Neuronal stem cell (in vitro differentiated cells): ENCODE results near the gene FADS2.
A peak's percentile ranks its signal among the peaks of the same experiment; 100 is the strongest.

ENCODE experiments used
- DNase-seq: peaks from one replicate; pipeline ENCODE4 v3.0.0-alpha.2; 2013; ENCODE audit warnings: low spot score
- H2AFZ ChIP-seq: one replicate; pipeline ENCODE4 v1.6.1; 2013; ENCODE audit warnings: mild to moderate bottlenecking, low read length, inconsistent platforms
- H2AK5ac ChIP-seq: 2 replicates; pipeline ENCODE4 v1.6.1; 2013; ENCODE audit warnings: low read depth, mild to moderate bottlenecking, inconsistent platforms, low read length, moderate library complexity, mixed read lengths
- H2BK120ac ChIP-seq: 2 replicates; pipeline ENCODE4 v1.6.1; 2013; ENCODE audit warnings: low read depth, mild to moderate bottlenecking, inconsistent platforms, low read length, moderate library complexity, mixed read lengths
- H2BK12ac ChIP-seq: one replicate; pipeline ENCODE4 v1.6.1; 2013; ENCODE audit warnings: low read length, inconsistent platforms
- H2BK15ac ChIP-seq: 2 replicates; pipeline ENCODE4 v1.6.1; 2013; ENCODE audit warnings: mild to moderate bottlenecking, low read length, inconsistent platforms, mixed read lengths
- H2BK5ac ChIP-seq: one replicate; pipeline ENCODE4 v1.6.1; 2013; ENCODE audit warnings: inconsistent platforms, mild to moderate bottlenecking, low read length, moderate library complexity
- H3K14ac ChIP-seq: one replicate; pipeline ENCODE4 v1.6.1; 2013; ENCODE audit warnings: low read length, inconsistent platforms
- H3K18ac ChIP-seq: 2 replicates; pipeline ENCODE4 v1.6.1; 2013; ENCODE audit warnings: low read length, inconsistent platforms
- H3K23ac ChIP-seq: 2 replicates; pipeline ENCODE4 v1.6.1; 2013; ENCODE audit warnings: low read depth, mild to moderate bottlenecking, mixed read lengths, low read length, inconsistent platforms; ENCODE audit not compliant: poor library complexity
- H3K27ac ChIP-seq: replicated peaks from 3 replicates; pipeline ENCODE4 v1.5.1; 2013; ENCODE audit warnings: low read length, inconsistent platforms
- H3K27me3 ChIP-seq, 3 experiments: 2 replicates each; pipeline ENCODE4 v1.6.1; 2013; ENCODE audit warnings: low read length in 3 of 3, mild to moderate bottlenecking in 2 of 3, inconsistent platforms in 1 of 3, low read depth in 1 of 3, mixed read lengths in 1 of 3, moderate library complexity in 1 of 3; ENCODE audit not compliant: control insufficient read depth in 3 of 3, insufficient read depth in 3 of 3
- H3K36me3 ChIP-seq, 2 donors: replicated peaks in 1 of 2; 2 replicates each; pipeline ENCODE4 v1.6.1; 2013; ENCODE audit warnings: low read length in 2 of 2; ENCODE audit not compliant: control insufficient read depth in 2 of 2, insufficient read depth in 2 of 2
- H3K4ac ChIP-seq: 2 replicates; pipeline ENCODE4 v1.6.1; 2013; ENCODE audit warnings: inconsistent platforms, mild to moderate bottlenecking, low read length, moderate library complexity
- H3K4me1 ChIP-seq, 2 donors: 1 replicate in 1 of 2; 2 replicates in 1 of 2; pipeline ENCODE4 v1.6.1; 2013; ENCODE audit warnings: low read length in 2 of 2, low read depth in 1 of 2; ENCODE audit not compliant: control insufficient read depth in 2 of 2, insufficient read depth in 1 of 2
- H3K4me2 ChIP-seq: one replicate; pipeline ENCODE4 v1.6.1; 2013; ENCODE audit warnings: mild to moderate bottlenecking, low read length, inconsistent platforms; ENCODE audit not compliant: insufficient read depth, poor library complexity, severe bottlenecking
- H3K4me3 ChIP-seq, 2 donors: 2 replicates each; pipeline ENCODE4 v1.5.1; 2013; ENCODE audit warnings: low read length in 2 of 2, mild to moderate bottlenecking in 2 of 2, inconsistent platforms in 1 of 2, moderate library complexity in 1 of 2
- H3K79me1 ChIP-seq: one replicate; pipeline ENCODE4 v1.6.1; 2013; ENCODE audit warnings: low read depth, mild to moderate bottlenecking, inconsistent platforms, low read length, moderate library complexity
- H3K9ac ChIP-seq: one replicate; pipeline ENCODE4 v1.6.1; 2013; ENCODE audit warnings: mild to moderate bottlenecking, low read depth, low read length, inconsistent platforms; ENCODE audit not compliant: poor library complexity
- H3K9me3 ChIP-seq, 2 donors: replicated peaks in 1 of 2; 2 replicates each; pipeline versions ENCODE3 to v1.6.1; 2013; ENCODE audit warnings: low read length in 2 of 2, mild to moderate bottlenecking in 2 of 2, inconsistent platforms in 1 of 2, low read depth in 1 of 2, mixed read lengths in 1 of 2, moderate library complexity in 1 of 2; ENCODE audit not compliant: control insufficient read depth in 2 of 2, insufficient read depth in 1 of 2
- H4K8ac ChIP-seq: one replicate; pipeline ENCODE4 v1.6.1; 2013; ENCODE audit warnings: low read depth, mild to moderate bottlenecking, inconsistent platforms, low read length, moderate library complexity
- H4K91ac ChIP-seq: one replicate; pipeline ENCODE4 v1.6.1; 2013; ENCODE audit warnings: low read length, low read depth, mild to moderate bottlenecking, inconsistent platforms; ENCODE audit not compliant: poor library complexity
- WGBS, 2 donors: extraction: QIAGEN DNeasy Blood & Tissue Kit; methylation state at CpG; one replicate each; pipeline ENCODE4 v1.1.7; 2013; ENCODE audit warnings: missing lambda C conversion rate in 2 of 2, mixed read lengths in 1 of 2; ENCODE audit not compliant: insufficient read length in 2 of 2, insufficient replicate concordance in 1 of 2; ENCODE audit errors: extremely low coverage in 2 of 2; 5-methylcytosine and 5-hydroxymethylcytosine counted together

FADS2 gene

DNA sequence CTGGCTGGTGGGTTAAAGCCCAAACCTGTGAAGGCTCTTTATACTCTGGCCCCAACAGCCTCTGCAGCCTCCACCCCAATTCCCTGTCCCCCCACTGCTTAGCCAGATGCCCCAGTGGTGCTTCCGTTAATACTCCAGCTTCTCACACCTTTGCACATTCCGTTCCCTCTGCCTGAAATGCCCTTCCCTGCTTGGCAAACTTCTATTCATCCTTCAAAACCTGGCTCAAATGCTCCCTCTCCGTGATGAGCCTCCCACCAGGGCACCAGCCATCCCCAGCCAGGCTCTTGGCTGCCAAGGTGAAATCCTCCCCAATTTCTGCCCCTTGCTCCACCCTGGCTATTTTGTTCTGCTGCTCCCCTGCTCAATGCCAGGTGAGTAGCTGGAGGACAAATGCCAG is 75.7 kb downstream of the FADS2 start:
- Histone ChIP-seq H3K18ac (peak overlapping the region; percentile 13), H3K4me2 (peak overlapping the region; percentile 63), H3K36me3 (no peaks in the 10 kb centered on the region), H3K4me1 (peaks cover 7 to 12% of the 10 kb centered on the region in 2 donors), H3K27me3 (no peaks in the 10 kb centered on the region), H3K27ac (no peak overlapping the region), H3K9ac (no peak overlapping the region), H3K4me3 (no peak overlapping the region), H2BK5ac (no peak overlapping the region), H3K14ac (no peak overlapping the region), H4K91ac (no peak overlapping the region), H2BK12ac (peak overlapping the region; percentile 79), H3K79me1 (peaks cover 2% of the 10 kb centered on the region), H3K9me3 (no peaks in the 10 kb centered on the region), H2BK120ac (no peak overlapping the region), H2AFZ (no peak overlapping the region), H3K23ac (no peak overlapping the region), H2AK5ac (peak overlapping the region; percentile 38), H4K8ac (no peak overlapping the region), H3K4ac (no peak overlapping the region), H2BK15ac (peak overlapping the region; percentile 38)
- no peak for DNase-seq
- WGBS, 2 donors, result no CpG with 5 or more reads among the region's 3 CpGs

DNA sequence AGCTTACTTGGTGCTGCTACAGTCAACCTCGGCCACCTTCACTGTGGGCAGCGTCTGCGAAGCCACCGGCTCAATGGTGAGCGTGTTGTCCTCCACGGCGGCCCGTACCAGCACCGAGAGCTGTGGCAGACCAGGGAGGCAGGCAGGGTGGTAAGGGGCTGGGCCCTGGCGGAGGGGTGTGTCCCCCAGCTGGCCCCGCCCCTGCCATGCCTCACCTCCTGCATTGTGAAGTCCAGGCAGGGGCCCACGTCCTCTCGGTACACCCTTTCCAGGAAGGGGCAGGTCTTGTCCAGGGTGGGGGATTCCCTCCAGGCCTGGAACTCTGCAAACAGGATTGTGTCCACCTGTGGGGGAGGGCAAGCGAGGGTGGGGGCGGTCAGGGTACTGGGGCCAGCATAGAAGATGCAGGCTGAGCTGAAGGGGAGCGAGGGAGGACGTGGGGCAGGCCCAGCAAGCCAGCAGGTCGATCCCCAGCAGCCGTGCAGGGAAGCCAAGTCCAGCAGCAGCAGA is 76.5 kb downstream of the FADS2 start:
- DNase-seq, result no peak
- Histone ChIP-seq H2BK120ac (no peak overlapping the region), H3K4me3 (peak overlapping the region in 1 of 2 donors; percentile 42), H4K91ac (peak overlapping the region; percentile 74), H4K8ac (peak overlapping the region; percentile 96), H3K18ac (peak overlapping the region; percentile 97), H3K4me1 (peaks cover 10 to 14% of the 10 kb centered on the region in 2 donors), H3K4ac (no peak overlapping the region), H3K27me3 (no peaks in the 10 kb centered on the region), H2AFZ (peak overlapping the region; percentile 70), H3K23ac (peak overlapping the region; percentile 86), H3K27ac (no peak overlapping the region), H2BK5ac (peak overlapping the region; percentile 88), H2BK12ac (peak overlapping the region; percentile 92), H3K79me1 (peaks cover 2% of the 10 kb centered on the region), H3K9ac (peak overlapping the region; percentile 85), H2AK5ac (peak overlapping the region; percentile 85), H3K36me3 (no peaks in the 10 kb centered on the region), H3K14ac (peak overlapping the region; percentile 47), H2BK15ac (peak overlapping the region; percentile 38), H3K4me2 (peak overlapping the region; percentile 63), H3K9me3 (no peaks in the 10 kb centered on the region)
- no CpG with 5 or more reads among the region's 19 CpGs for WGBS, 2 donors

DNA sequence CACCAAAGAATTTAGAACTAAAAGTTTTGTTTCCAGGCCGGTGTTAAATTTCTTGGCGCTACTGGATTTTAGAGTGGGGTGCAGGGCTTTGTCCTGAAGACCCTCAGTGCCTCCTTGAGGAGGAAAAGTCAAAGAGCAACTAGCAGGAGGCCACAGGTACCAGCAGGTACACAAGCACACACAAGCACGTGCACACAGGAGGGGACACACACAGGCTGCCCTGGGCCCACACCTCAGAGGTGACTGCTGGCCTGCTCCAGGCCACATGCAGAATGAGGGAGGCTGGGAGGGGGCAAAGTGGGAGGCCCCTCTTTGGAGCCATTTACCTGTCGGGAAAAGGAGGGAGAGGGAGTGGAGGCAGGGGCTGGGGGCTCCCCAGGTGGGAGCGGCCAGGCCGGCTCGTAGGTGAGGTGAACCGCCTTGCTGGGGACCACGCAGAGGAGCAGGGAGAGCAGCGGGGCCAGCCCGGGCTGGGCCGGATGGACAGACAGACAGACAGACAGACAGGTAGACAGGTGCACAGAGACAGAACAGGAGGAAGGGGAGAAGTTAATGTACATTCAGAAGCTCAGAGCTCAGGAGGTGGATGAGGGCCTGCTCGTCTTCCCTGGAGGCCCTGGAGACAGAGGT is 77.1 kb downstream of the FADS2 start:
- Histone ChIP-seq H3K79me1 (peaks cover 2% of the 10 kb centered on the region), H3K9ac (no peak overlapping the region), H3K14ac (peak overlapping the region; percentile 14), H3K27me3 (no peaks in the 10 kb centered on the region), H2BK120ac (no peak overlapping the region), H3K27ac (no peak overlapping the region), H3K4me3 (no peak overlapping the region), H4K8ac (no peak overlapping the region), H3K9me3 (no peaks in the 10 kb centered on the region), H3K18ac (peak overlapping the region; percentile 85), H3K4me2 (no peak overlapping the region), H3K4ac (no peak overlapping the region), H3K23ac (no peak overlapping the region), H2BK5ac (peak overlapping the region; percentile 88), H4K91ac (peak overlapping the region; percentile 19), H3K36me3 (no peaks in the 10 kb centered on the region), H2BK12ac (no peak overlapping the region), H2AFZ (peak overlapping the region; percentile 70), H2AK5ac (peak overlapping the region; percentile 85), H3K4me1 (peaks cover 10 to 14% of the 10 kb centered on the region in 2 donors), H2BK15ac (peak overlapping the region; percentile 54)
- no CpG with 5 or more reads among the region's 13 CpGs for WGBS, 2 donors
- no peak for DNase-seq

DNA sequence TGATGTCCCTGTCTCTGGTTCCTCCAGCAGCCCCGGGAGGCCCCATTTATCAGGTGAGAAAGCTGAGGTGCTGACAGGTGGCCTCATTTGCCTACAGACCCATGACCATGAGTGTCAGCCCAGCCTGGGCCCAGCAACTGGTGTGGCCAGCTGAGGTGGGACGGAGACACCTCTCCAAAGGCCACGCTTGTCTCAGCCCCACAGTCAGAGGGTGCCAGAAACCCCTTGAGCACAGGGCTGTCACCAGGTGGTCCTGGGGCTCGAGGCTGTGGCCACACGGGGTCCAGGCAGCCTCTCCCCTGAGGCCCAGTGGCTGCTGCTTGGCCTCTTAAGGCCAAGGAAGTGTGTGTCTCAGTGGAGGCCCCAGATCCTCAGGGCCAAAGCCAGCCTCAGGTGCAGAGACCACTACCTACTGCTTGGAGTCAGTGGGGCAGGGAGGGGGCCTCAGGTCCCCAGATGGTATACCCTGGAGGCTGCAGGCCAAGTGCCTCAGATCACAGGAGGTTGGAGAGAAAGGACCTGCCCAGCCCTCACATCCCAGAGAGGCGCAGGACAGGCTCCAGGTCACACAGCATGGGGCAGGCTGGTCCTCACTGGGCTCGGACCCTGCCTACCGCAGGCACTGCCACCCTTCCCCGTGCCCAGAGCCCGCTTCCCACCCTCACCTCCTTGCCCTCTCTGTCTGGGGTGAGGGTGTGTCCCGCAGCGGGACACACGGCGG is 77.9 kb downstream of the FADS2 start:
- Histone ChIP-seq H3K4ac (peak overlapping the region; percentile 72), H2BK5ac (peak overlapping the region; percentile 88), H2AK5ac (peak overlapping the region; percentile 85), H3K18ac (peak overlapping the region; percentile 58), H4K91ac (no peak overlapping the region), H3K4me1 (peaks cover 10 to 14% of the 10 kb centered on the region in 2 donors), H3K27me3 (peaks cover 0 to 5% (median 0%) of the 10 kb centered on the region in 3 experiments), H3K9ac (peak overlapping the region; percentile 45), H2BK15ac (peak overlapping the region; percentile 86), H3K79me1 (peaks cover 2% of the 10 kb centered on the region), H3K9me3 (no peaks in the 10 kb centered on the region), H2BK12ac (peak overlapping the region; percentile 35), H2BK120ac (no peak overlapping the region), H3K4me3 (no peak overlapping the region), H4K8ac (no peak overlapping the region), H3K14ac (peak overlapping the region; percentile 56), H3K4me2 (no peak overlapping the region), H2AFZ (no peak overlapping the region), H3K23ac (peak overlapping the region; percentile 23), H3K36me3 (no peaks in the 10 kb centered on the region), H3K27ac (no peak overlapping the region)
- no CpG with 5 or more reads among the region's 14 CpGs for WGBS, 2 donors
- no peak for DNase-seq
